A673 (cell line): ENCODE data around the gene IQCE.

ENCODE experiments used
- CTCF ChIP-seq: fragments of 300-800, 200-600 bp; sonication (generic); conservative IDR thresholded peaks from 2 replicates; pipeline ENCODE4 v1.5.1; 2017; ENCODE audit warnings: low read depth, mild to moderate bottlenecking, antibody characterized with exemption, low read length, moderate library complexity, mixed read lengths
- EZH2 ChIP-seq: fragments of 200-600 bp; sonication (generic); IDR thresholded peaks from 2 replicates; pipeline ENCODE4 v1.6.1; 2017; ENCODE audit warnings: borderline replicate concordance, low read depth, mild to moderate bottlenecking, mixed read lengths, antibody characterized with exemption, low read length; ENCODE audit not compliant: poor library complexity, severe bottlenecking

DNA sequence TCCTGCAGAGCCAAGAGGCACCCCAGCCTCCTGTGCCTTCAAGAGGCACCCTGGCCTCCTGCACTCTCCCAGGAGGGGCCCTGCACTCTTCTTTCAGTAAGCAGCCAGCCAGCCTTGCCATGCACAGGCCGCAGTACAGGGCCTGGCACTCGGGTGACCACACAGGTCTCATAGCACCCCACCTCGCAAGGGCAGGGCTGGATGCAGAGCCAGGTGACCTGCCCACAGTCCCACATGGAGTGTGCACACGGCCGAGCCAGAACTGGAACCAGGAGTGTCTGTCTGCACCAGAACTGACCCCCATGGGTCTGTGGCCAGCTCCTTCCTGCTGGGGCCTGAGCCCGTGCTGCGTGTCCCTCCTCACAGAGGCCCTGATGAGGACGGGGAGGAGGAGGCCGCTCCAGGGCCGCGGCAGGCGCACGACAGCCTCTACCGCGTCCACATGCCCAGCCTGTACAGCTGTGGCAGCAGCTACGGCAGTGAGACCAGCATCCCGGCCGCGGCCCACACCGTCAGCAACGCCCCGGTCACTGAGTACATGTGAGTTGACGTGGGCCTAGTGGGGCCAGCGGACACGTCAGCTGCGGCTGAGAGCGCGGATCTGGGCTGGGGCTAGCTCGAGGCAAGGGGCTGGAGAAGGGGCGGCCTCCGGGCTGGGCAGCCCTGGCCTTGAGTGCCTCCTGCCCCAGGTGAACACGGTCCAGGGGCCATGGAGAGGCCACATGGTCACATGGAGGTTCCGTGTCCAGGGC is 99.3 kb downstream of the IQCE start:
- TF ChIP-seq CTCF: no peak
- no peak for TF ChIP-seq EZH2
